ENCODE data around the gene PLEKHA4. TPM values are rescaled to one million over a fixed set of nuclear protein-coding genes. Genes with fewer than 3 reads are reported as not detected.
A peak's percentile ranks its signal among the peaks of the same experiment; 100 is the strongest.
"Not testable (repeated sequence)": the region's sequence is repeated elsewhere in the genome, so short reads cannot be mapped to it uniquely, and the experiment has no call there.

PLEKHA4 gene
- total and polyA plus RNA-seq, 2 donors, result 11.5 to 56.4 TPM

GRCh38 chr19:48899781-48900476, 31.5 kb upstream of the PLEKHA4 start, which contains the start of gene NUCB1:
TSS of gene NUCB1 (plus strand) at chr19:48900312. CDS start at chr19:48900797, 485 bp downstream.
- peak within 1 kb of the TSS; percentile 68 for H3K27ac ChIP-seq (ENCODE audit: low read depth)
- WGBS, result 7% methylated on average over 34 of the region's 34 CpGs
- H3K36me3 ChIP-seq (ENCODE audit: insufficient read depth), result no peaks in the 10 kb centered on the region
- DNase-seq (ENCODE audit: extremely low spot score), result peak; percentile 99
- peak within 1 kb of the TSS; percentile 69 for H3K4me3 ChIP-seq (ENCODE audit: low read depth, low read length)
- peaks cover 2% of the 10 kb centered on the region for H3K4me1 ChIP-seq (ENCODE audit: insufficient read depth)

GRCh38 chr19:48899386-48899749, 31.0 kb upstream of the PLEKHA4 start:
- not testable (repeated sequence) for H3K27ac ChIP-seq (ENCODE audit: low read depth); DNase-seq (ENCODE audit: extremely low spot score); H3K4me1 ChIP-seq (ENCODE audit: insufficient read depth); H3K36me3 ChIP-seq (ENCODE audit: insufficient read depth)
- peak overlapping the region; percentile 69 for H3K4me3 ChIP-seq (ENCODE audit: low read depth, low read length)
- 80% methylated on average over 11 of the region's 11 CpGs for WGBS

DNA sequence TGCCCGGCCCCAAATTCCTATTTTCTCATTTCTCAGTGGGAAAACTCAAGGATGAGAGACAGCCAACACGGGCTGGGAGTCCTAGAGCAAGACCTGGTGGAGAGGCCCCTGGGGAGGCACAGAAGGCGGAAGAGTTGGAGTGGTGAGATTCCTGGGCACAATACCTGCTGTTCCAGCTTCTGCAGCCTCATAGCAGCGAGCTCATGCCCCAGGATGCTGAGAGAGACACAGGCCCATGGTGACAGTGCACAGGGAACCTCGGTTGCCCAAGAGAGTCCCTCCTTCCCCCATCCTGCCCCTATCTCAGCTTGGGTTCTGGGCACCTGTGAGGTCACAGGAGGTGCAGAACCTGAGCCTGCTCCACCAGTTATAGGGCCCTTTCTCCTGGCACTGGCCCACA, 28.8 kb upstream of the PLEKHA4 start:
- WGBS, result 73% methylated on average over 5 of the region's 5 CpGs
- Histone ChIP-seq H3K36me3 (ENCODE audit: insufficient read depth) (no peaks in the 10 kb centered on the region), H3K27ac (ENCODE audit: low read depth) (no peak overlapping the region), H3K4me1 (ENCODE audit: insufficient read depth) (peaks cover 2% of the 10 kb centered on the region), H3K4me3 (ENCODE audit: low read depth, low read length) (no peak overlapping the region)
- no peak for DNase-seq (ENCODE audit: extremely low spot score)

- peak overlapping the region; percentile 36 for H3K4me3 ChIP-seq (ENCODE audit: low read depth, low read length)
- no peaks in the 10 kb centered on the region for H3K36me3 ChIP-seq (ENCODE audit: insufficient read depth)
- WGBS, result 16% methylated on average over 25 of the region's 25 CpGs
- peak overlapping the region; percentile 53 for H3K27ac ChIP-seq (ENCODE audit: low read depth)
- H3K4me1 ChIP-seq (ENCODE audit: insufficient read depth), result peaks cover 1% of the 10 kb centered on the region
- DNase-seq (ENCODE audit: extremely low spot score), result no peak
Observed at GRCh38 chr19:48896191-48896720, 27.8 kb upstream of the PLEKHA4 start.

DNA sequence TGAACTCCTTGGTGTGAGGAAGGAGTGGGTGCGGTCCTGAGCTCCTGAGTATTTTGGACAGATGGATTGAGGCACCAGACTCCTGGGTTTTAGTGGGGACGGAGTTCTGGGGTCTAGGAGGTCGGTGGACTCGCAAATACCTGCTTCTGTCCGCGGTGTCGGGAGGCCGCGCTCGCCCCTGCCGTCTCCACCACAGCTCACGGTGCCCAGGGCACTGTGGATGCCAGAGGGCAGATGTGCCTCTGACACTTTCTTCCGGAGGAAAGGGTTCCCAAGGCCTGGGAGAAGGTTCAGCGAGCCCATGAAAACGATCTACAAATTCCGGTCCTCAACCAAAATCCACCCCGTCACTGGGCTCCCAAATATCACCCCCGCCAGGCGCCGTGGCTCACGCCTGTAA, 26.8 kb upstream of the PLEKHA4 start:
- Histone ChIP-seq H3K4me3 (ENCODE audit: low read depth, low read length) (no peak overlapping the region), H3K27ac (ENCODE audit: low read depth) (no peak overlapping the region), H3K4me1 (ENCODE audit: insufficient read depth) (no peaks in the 10 kb centered on the region), H3K36me3 (ENCODE audit: insufficient read depth) (no peaks in the 10 kb centered on the region)
- WGBS, result 74% methylated on average over 21 of the region's 21 CpGs
- no peak for DNase-seq (ENCODE audit: extremely low spot score)

DNA sequence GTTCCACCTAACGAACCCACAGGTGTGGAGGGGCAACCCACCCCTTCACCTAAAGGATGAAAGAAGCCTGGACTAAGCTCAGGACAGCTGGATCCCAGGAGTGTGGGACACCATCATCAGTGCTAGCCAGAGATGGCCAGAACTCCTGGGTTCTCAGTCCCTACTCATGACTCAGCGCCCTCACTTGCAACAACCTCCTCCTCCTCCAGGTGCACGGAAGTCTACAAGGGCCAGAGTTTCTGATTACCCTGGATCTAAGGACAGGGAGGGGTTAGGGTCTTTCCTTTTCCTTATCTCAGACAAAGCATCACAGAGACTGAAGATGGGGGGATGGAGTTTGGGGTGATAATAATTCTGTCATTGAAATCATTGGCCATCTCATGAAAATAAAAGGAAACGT, 22.1 kb upstream of the PLEKHA4 start:
- Histone ChIP-seq H3K4me3 (ENCODE audit: low read depth, low read length) (no peak overlapping the region), H3K4me1 (ENCODE audit: insufficient read depth) (no peaks in the 10 kb centered on the region), H3K27ac (ENCODE audit: low read depth) (no peak overlapping the region), H3K36me3 (ENCODE audit: insufficient read depth) (no peaks in the 10 kb centered on the region)
- DNase-seq (ENCODE audit: extremely low spot score), result no peak
- WGBS, result 89% methylated on average over 4 of the region's 4 CpGs

- not testable (repeated sequence) for H3K4me1 ChIP-seq (ENCODE audit: insufficient read depth); DNase-seq (ENCODE audit: extremely low spot score); H3K27ac ChIP-seq (ENCODE audit: low read depth); H3K36me3 ChIP-seq (ENCODE audit: insufficient read depth); H3K4me3 ChIP-seq (ENCODE audit: low read depth, low read length)
- WGBS, result 51% methylated on average over 2 of the region's 3 CpGs
Observed at GRCh38 chr19:48889496-48889895, 21.1 kb upstream of the PLEKHA4 start.

DNA sequence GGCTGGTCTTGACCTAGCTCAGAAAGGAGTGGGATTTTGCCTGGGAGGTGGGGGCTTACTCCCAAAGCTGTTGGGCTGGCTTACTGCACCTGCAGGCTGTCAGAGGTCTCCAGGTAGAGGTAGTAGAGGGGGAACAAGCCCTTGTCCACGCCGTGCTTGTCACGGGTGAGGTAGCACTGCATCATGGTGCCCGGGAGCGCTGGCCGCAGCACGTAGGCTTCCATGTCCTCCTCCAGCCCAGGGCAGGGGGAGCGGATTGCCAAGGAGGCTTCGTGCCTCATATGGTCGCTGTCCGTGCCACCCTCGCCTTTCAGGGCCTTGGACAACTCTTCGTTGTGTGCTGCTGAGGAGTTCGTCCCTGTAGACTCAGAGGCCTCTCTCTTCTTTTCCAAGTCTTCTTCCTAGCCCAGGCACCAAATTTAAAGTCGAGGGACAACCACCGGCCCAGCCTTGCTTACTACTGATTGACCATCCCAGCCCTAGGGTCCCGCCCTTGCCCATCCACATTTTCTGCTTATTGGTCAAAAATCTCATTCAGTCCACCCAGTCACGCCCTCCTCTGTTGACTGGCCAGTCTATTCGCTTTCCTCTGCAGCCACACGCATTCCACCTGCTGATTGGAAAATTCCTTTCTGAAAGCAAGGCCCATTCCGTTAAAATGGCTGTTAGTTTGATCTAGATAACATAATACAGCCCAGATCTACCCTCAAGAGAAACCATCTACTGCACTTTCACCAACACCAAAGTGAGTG, 19.6 kb upstream of the PLEKHA4 start:
- H3K36me3 ChIP-seq (ENCODE audit: insufficient read depth), result no peaks in the 10 kb centered on the region
- WGBS, result 91% methylated on average over 21 of the region's 21 CpGs
- DNase-seq (ENCODE audit: extremely low spot score), result no peak
- H3K4me1 ChIP-seq (ENCODE audit: insufficient read depth), result no peaks in the 10 kb centered on the region
- H3K27ac ChIP-seq (ENCODE audit: low read depth), result no peak overlapping the region
- no peak overlapping the region for H3K4me3 ChIP-seq (ENCODE audit: low read depth, low read length)

DNA sequence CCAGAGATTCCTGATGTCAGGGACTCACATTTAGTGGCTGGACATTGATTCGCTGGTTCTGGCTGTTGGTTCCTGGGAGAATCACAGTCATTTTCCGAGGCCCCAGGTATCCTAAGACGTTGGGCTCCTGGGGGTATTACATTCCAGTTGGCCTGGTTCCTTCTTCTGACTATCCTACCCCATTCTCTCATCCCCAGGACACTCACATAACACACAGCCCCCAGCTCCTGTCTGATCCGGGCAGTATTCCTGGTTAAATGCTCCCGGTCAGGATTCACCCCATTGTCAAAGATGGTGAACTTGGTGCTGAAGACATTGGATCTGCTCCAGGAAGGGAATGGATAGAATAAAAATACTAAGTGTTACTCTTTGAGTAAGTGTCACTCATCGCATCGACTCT, 15.3 kb upstream of the PLEKHA4 start:
- DNase-seq (ENCODE audit: extremely low spot score), result no peak
- 95% methylated on average over 7 of the region's 7 CpGs for WGBS
- H3K4me3 ChIP-seq (ENCODE audit: low read depth, low read length), result no peak overlapping the region

GRCh38 chr19:48881741-48882657, 13.6 kb upstream of the PLEKHA4 start:
- WGBS, result 86% methylated on average over 30 of the region's 30 CpGs

More for the DNA sequence above, 15.3 kb upstream of the PLEKHA4 start:
- no peak overlapping the region for H3K27ac ChIP-seq (ENCODE audit: low read depth)
- H3K4me1 ChIP-seq (ENCODE audit: insufficient read depth), result no peaks in the 10 kb centered on the region
- H3K36me3 ChIP-seq (ENCODE audit: insufficient read depth), result no peaks in the 10 kb centered on the region

DNA sequence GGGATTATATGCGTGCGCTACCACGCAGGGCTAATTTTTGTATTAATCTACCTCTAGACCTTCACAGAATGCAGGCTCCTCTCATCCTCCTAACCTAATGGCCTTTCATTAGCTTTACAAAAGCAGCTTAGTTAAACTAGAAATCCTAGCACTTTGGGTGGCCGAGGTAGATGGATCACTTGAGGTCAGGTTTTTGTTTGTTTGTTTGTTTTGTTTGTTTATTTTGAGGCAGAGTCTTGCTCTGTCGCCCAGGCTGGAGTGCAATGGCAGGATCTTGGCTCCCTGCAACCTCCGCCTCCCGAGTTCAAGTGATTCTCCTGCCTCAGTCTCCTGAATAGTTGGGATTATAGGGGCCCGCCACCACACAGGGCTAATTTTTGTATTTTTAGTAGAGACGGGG, 11.3 kb upstream of the PLEKHA4 start:
- H3K27ac ChIP-seq (ENCODE audit: low read depth); H3K36me3 ChIP-seq (ENCODE audit: insufficient read depth); H3K4me3 ChIP-seq (ENCODE audit: low read depth, low read length); DNase-seq (ENCODE audit: extremely low spot score); H3K4me1 ChIP-seq (ENCODE audit: insufficient read depth): not testable (repeated sequence)
- WGBS, result 84% methylated on average over 9 of the region's 9 CpGs

More at GRCh38 chr19:48881741-48882657, 13.6 kb upstream of the PLEKHA4 start:
- peaks cover 2% of the 10 kb centered on the region for H3K4me1 ChIP-seq (ENCODE audit: insufficient read depth)
- no peak overlapping the region for H3K27ac ChIP-seq (ENCODE audit: low read depth)
- no peaks in the 10 kb centered on the region for H3K36me3 ChIP-seq (ENCODE audit: insufficient read depth)
- DNase-seq (ENCODE audit: extremely low spot score), result no peak
- no peak overlapping the region for H3K4me3 ChIP-seq (ENCODE audit: low read depth, low read length)

- Histone ChIP-seq H3K4me1 (ENCODE audit: insufficient read depth) (peaks cover 2% of the 10 kb centered on the region), H3K36me3 (ENCODE audit: insufficient read depth) (no peaks in the 10 kb centered on the region), H3K27ac (ENCODE audit: low read depth) (no peak overlapping the region), H3K4me3 (ENCODE audit: low read depth, low read length) (no peak overlapping the region)
- DNase-seq (ENCODE audit: extremely low spot score), result no peak
- WGBS, result 86% methylated on average over 13 of the region's 13 CpGs
Observed at GRCh38 chr19:48879025-48879637, 10.7 kb upstream of the PLEKHA4 start.

All from urinary bladder (tissue), 4 donors.